ENCODE data around the gene CSNK2A2. TPM values are rescaled to one million over a fixed set of nuclear protein-coding genes. Genes with fewer than 3 reads are reported as not detected.

CSNK2A2 gene
- total RNA-seq, 1 donor from 2014 or later: 87.6 TPM

GRCh38 chr16:58116081-58116480 lies 81.8 kb downstream of the CSNK2A2 start:
- DNase-seq: no peak
- H3K4me1 Mint-ChIP-seq (ENCODE audit: low read depth, unreplicated experiment): peaks cover 22% of the 10 kb centered on the region
- peaks cover 14% of the 10 kb centered on the region for H3K36me3 Mint-ChIP-seq (ENCODE audit: unreplicated experiment)
- no peak overlapping the region for H3K4me3 Mint-ChIP-seq (ENCODE audit: unreplicated experiment)
- no peak for TF ChIP-seq CTCF (IDR thresholded peaks at IDR 0.05; ENCODE audit: partially characterized antibody, unreplicated experiment)
- no peaks in the 10 kb centered on the region for H3K9me3 Mint-ChIP-seq (ENCODE audit: unreplicated experiment)
- peaks cover 3% of the 10 kb centered on the region for H3K27me3 Mint-ChIP-seq (ENCODE audit: unreplicated experiment)
- H3K27ac Mint-ChIP-seq (ENCODE audit: unreplicated experiment): no peak overlapping the region

GRCh38 chr16:58114827-58115825 lies 82.8 kb downstream of the CSNK2A2 start:
- Mint-ChIP-seq H3K9me3 (ENCODE audit: unreplicated experiment) (no peaks in the 10 kb centered on the region), H3K27me3 (ENCODE audit: unreplicated experiment) (peaks cover 3% of the 10 kb centered on the region), H3K4me1 (ENCODE audit: low read depth, unreplicated experiment) (peaks cover 15% of the 10 kb centered on the region), H3K27ac (ENCODE audit: unreplicated experiment) (no peak overlapping the region), H3K36me3 (ENCODE audit: unreplicated experiment) (peaks cover 14% of the 10 kb centered on the region), H3K4me3 (ENCODE audit: unreplicated experiment) (no peak overlapping the region)
- DNase-seq: no peak
- no peak for TF ChIP-seq CTCF (IDR thresholded peaks at IDR 0.05; ENCODE audit: partially characterized antibody, unreplicated experiment)

GRCh38 chr16:58111302-58111627 lies 86.6 kb downstream of the CSNK2A2 start:
- Mint-ChIP-seq H3K4me3 (ENCODE audit: unreplicated experiment) (no peak overlapping the region), H3K27ac (ENCODE audit: unreplicated experiment) (no peak overlapping the region)

GRCh38 chr16:58110571-58111301 lies 87.2 kb downstream of the CSNK2A2 start:
- DNase-seq: no peak
- H3K4me1 Mint-ChIP-seq (ENCODE audit: low read depth, unreplicated experiment): peaks cover 3% of the 10 kb centered on the region
- H3K9me3 Mint-ChIP-seq (ENCODE audit: unreplicated experiment): no peaks in the 10 kb centered on the region
- no peak for TF ChIP-seq CTCF (IDR thresholded peaks at IDR 0.05; ENCODE audit: partially characterized antibody, unreplicated experiment)
- no peaks in the 10 kb centered on the region for H3K27me3 Mint-ChIP-seq (ENCODE audit: unreplicated experiment)
- H3K36me3 Mint-ChIP-seq (ENCODE audit: unreplicated experiment): peaks cover 14% of the 10 kb centered on the region
- H3K4me3 Mint-ChIP-seq (ENCODE audit: unreplicated experiment): no peak overlapping the region
- H3K27ac Mint-ChIP-seq (ENCODE audit: unreplicated experiment): no peak overlapping the region

More at GRCh38 chr16:58111302-58111627, 86.6 kb downstream of the CSNK2A2 start:
- no peak for DNase-seq
- Mint-ChIP-seq H3K9me3 (ENCODE audit: unreplicated experiment) (no peaks in the 10 kb centered on the region), H3K4me1 (ENCODE audit: low read depth, unreplicated experiment) (peaks cover 3% of the 10 kb centered on the region), H3K27me3 (ENCODE audit: unreplicated experiment) (no peaks in the 10 kb centered on the region), H3K36me3 (ENCODE audit: unreplicated experiment) (peaks cover 14% of the 10 kb centered on the region)
- TF ChIP-seq CTCF (IDR thresholded peaks at IDR 0.05; ENCODE audit: partially characterized antibody, unreplicated experiment): no peak

Data from glutamatergic neuron (in vitro differentiated cells).